BJ (cell line): ENCODE measurements around the gene IGSF8. TPM values are rescaled to one million over a fixed set of nuclear protein-coding genes. Genes with fewer than 3 reads are reported as not detected.

Experiments
- CTCF ChIA-PET: fragments of 350-600 bp; formaldehyde crosslinking; extraction: SDS; loops from one replicate; lab custom pipeline; 2021; ENCODE audit warnings: antibody characterized with exemption, inconsistent platforms; lab: Yijun Ruan, JAX
- POLR2A ChIA-PET: fragments of 300-600 bp; sonication (Branson Sonifier 250); formaldehyde crosslinking; extraction: SDS; loops from one replicate; lab custom pipeline; 2021; ENCODE audit warnings: antibody characterized with exemption; lab: Charles Lee
- DNase-seq: peaks from one replicate; pipeline ENCODE4 v3.0.0-alpha.2; 2011; ENCODE audit warnings: low read depth
- H3K27me3 ChIP-seq: 2 replicates; pipeline ENCODE4 v1.6.0; 2011; ENCODE audit warnings: low read length; ENCODE audit not compliant: control insufficient read depth, insufficient read depth
- H3K36me3 ChIP-seq: 2 replicates; pipeline ENCODE4 v1.5.1; 2011; ENCODE audit warnings: low read length; ENCODE audit not compliant: control insufficient read depth, insufficient read depth
- H3K4me3 ChIP-seq: 2 replicates; pipeline ENCODE4 v1.5.1; 2011; ENCODE audit warnings: low read depth, mild to moderate bottlenecking, control low read depth, low read length
- polyA plus RNA-seq: library from polyadenylated mRNA; depleted of rRNA; stranded (reverse); fragments of >200 nt; gene quantifications from 2 replicates; pipeline ENCODE4 v1.2.3, GENCODE V29; 2011
- TF ChIP-seq, protein P1 (sequence below): IDR thresholded peaks from 2 replicates; pipeline ENCODE4 v1.5.1; 2011; ENCODE audit warnings: low read depth, mild to moderate bottlenecking, control low read depth, inconsistent platforms, low read length, moderate library complexity; ENCODE audit not compliant: insufficient read depth

IGSF8 gene
- polyA plus RNA-seq, 1 experiment: 29.7 TPM

DNA sequence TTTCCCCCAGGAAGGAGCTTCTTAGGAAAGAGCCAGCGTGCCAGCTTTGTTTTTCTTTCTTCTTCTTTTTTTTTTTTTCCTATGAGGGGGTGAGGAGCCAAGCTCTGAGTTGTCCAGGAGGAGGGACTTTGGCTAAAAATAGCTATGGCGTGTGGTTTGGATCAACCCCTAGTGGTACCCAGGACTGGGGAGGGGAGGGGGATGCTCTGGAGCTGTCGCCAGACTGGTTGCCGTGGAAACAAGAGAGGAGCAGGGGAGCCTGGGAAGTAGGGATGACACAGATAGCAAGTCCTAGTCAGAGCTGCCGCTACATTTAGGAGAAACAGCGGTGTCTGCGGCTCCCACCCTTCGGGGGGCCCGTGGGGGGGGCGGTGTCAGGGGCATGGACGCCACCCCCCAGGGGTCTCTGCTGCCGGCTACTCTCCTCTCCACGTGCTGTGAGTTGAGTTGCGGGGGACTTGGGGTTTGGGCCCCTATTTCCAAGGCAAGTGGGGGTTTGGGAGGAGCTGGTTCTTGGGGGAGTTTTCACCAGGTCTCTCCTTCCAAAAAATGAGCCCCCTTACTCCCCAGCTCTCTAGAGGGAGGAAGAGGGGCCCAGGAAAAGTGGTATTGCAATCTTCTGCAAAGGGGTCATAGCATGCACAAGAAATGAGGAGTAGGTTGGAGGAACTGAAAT is 17.0 kb downstream of the IGSF8 start, which contains the start of gene KCNJ9:
TSS of gene KCNJ9 (plus strand) at position 278 of the 676 bp plus-strand sequence. CDS start 2,493 bp downstream, outside the sequence.
- no peak for DNase-seq
- ChIA-PET CTCF (interaction anchor here (0.9 to 6.9 kb wide), 7 partner anchors 12 to 58 kb away, joined by 3 to 74 read pairs (median 4); partner anchors contain the start of gene KCNJ10), POLR2A (interaction anchor here (0.6 to 0.7 kb wide), 4 partner anchors 10 to 225 kb away, joined by 3 to 7 read pairs (median 5); no protein-coding TSS in a partner anchor)
- no peaks in the 10 kb centered on the region for H3K36me3 ChIP-seq
- TF ChIP-seq, protein P1, sequence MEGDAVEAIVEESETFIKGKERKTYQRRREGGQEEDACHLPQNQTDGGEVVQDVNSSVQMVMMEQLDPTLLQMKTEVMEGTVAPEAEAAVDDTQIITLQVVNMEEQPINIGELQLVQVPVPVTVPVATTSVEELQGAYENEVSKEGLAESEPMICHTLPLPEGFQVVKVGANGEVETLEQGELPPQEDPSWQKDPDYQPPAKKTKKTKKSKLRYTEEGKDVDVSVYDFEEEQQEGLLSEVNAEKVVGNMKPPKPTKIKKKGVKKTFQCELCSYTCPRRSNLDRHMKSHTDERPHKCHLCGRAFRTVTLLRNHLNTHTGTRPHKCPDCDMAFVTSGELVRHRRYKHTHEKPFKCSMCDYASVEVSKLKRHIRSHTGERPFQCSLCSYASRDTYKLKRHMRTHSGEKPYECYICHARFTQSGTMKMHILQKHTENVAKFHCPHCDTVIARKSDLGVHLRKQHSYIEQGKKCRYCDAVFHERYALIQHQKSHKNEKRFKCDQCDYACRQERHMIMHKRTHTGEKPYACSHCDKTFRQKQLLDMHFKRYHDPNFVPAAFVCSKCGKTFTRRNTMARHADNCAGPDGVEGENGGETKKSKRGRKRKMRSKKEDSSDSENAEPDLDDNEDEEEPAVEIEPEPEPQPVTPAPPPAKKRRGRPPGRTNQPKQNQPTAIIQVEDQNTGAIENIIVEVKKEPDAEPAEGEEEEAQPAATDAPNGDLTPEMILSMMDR: no peak
- peaks cover 28% of the 10 kb centered on the region for H3K27me3 ChIP-seq
- no peak within 1 kb of the TSS for H3K4me3 ChIP-seq

DNA sequence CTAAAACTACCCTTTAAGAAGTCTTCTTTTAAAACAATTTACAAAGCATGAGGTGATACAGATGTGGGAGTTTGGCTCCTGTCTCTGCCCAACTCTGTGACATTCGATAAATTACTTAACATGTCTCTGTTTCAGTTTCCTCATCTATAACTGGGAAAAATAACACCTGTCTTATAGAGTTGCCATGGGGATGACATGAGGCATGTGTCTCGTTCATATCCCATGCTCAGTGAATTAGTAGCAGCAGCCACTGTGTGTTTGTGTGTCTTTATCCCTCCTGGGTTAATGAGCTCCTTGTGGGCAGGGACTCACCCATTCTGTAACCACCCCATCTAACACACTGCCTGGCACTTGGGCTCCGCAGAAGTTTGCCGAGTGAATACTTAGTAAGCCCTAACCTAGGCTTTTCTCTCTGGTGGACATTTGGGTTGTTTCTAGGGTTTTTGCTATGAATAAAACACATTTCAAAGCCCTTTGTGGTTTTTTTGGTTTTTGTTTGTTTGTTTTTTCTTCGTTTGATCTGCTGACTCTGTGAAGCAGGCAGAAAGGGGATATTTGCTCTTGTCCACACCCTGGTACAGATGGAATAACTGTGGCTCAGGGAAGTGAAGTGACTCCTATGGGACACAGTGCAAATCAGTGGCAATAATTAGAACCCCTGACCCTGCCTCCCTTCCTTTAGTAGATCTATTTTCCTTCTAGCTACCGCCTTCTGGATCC is 17.9 kb downstream of the IGSF8 start:
- CTCF ChIA-PET: interaction anchor here (1.0 to 6.9 kb wide), 7 partner anchors 12 to 34 kb away, joined by 3 to 74 read pairs (median 8); partner anchors contain the start of gene KCNJ10
- Histone ChIP-seq H3K4me3 (no peak overlapping the region), H3K36me3 (no peaks in the 10 kb centered on the region), H3K27me3 (peaks cover 34% of the 10 kb centered on the region)
- DNase-seq: no peak
- POLR2A ChIA-PET: interaction anchor here (0.6 kb wide), 1 partner anchor 9 kb away, joined by 4 read pairs; no protein-coding TSS in a partner anchor
- TF ChIP-seq, protein P1: no peak

DNA sequence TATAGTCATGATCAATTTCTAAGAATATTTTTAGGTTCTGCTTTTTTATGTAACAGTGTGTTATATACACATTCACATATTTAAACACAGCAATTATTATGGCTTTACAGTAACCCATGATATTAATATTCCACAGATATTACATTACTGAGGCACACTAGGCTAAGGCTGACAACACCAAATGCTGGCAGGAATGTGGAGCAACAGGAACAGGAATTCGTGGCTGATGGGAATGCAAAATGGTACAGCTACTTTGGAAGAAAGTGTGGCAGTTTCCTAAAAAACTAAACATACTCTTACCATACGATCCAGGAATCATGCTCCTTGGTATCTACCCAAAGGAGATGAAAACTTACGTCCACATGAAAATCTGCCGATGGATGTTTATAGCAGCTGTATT is 19.0 kb downstream of the IGSF8 start:
- H3K36me3 ChIP-seq: no peaks in the 10 kb centered on the region
- CTCF ChIA-PET: interaction anchor here (0.7 to 7.2 kb wide), 22 partner anchors 7 to 202 kb away, joined by 3 to 74 read pairs (median 6); partner anchors contain the start of genes KCNJ10 and PIGM
- POLR2A ChIA-PET: no interaction called here
- TF ChIP-seq, protein P1: 0 out of 2 replicates have a peak, but pooled peaks have one; percentile 14
- no peak overlapping the region for H3K4me3 ChIP-seq
- no peak for DNase-seq
- peaks cover 37% of the 10 kb centered on the region for H3K27me3 ChIP-seq

DNA sequence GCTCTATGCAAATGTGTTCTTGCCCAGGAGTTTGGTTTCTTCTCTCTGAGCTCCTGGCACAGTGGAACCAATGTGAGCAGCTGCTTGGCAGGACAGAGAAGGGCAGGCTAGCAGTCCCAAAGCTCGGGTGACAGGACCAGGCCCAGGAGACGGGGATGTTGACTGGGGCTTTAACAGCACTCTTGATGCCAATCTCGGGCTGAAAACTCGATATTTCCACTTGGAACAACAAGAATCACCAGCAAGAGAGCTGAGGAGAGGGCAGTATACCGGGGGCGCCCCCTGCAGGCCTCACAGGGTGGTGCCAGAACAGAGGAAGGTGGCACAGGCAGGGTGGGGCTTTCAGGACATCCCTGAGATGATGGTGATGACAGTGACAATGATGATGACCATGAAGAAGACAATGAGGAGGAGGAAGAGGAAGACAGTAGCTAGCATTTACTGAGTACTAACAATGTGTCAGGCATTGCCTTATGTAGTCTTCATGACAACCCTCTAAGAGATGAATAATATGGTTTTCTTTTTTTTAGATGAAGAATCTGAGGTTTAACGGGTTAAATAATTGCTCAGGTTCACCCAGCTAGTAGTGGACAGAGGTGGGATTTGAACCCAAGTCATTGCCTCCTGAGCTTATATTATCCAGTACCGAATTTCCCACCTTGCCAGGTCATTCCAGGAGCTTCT is 19.8 kb downstream of the IGSF8 start:
- H3K36me3 ChIP-seq: no peaks in the 10 kb centered on the region
- POLR2A ChIA-PET: no interaction called here
- no peak for DNase-seq
- CTCF ChIA-PET: interaction anchor here (0.7 to 7.2 kb wide), 27 partner anchors 8 to 202 kb away, joined by 3 to 74 read pairs (median 5); partner anchors contain the start of genes DCAF8, IGSF8, KCNJ10 and PIGM
- H3K27me3 ChIP-seq: peaks cover 37% of the 10 kb centered on the region
- H3K4me3 ChIP-seq: no peak overlapping the region
- TF ChIP-seq, protein P1: peak; percentile 84
